CD14-positive monocyte (primary cell): ENCODE measurements around the gene PSME3. TPM values are rescaled to one million over a fixed set of nuclear protein-coding genes. Genes with fewer than 3 reads are reported as not detected.
A peak's percentile ranks its signal among the peaks of the same experiment; 100 is the strongest.

Experiments used
- DNase-seq, 3 donors: peaks; one replicate each; pipeline ENCODE4 v3.0.0-alpha.2; 2011 to 2022
- H2AFZ ChIP-seq: 2 replicates; pipeline ENCODE4 v1.6.0; 2012; ENCODE audit warnings: mild to moderate bottlenecking, low read depth, low read length, inconsistent platforms; ENCODE audit not compliant: insufficient read depth, poor library complexity, severe bottlenecking
- H3K27ac ChIP-seq, 2 donors: 1 replicate in 1 of 2; 2 replicates in 1 of 2; pipeline ENCODE4 v1.5.1; 2012 to 2013; ENCODE audit warnings: low read length in 2 of 2, control low read depth in 1 of 2, inconsistent platforms in 1 of 2, low read depth in 1 of 2, mild to moderate bottlenecking in 1 of 2
- H3K27me3 ChIP-seq, 2 donors: one replicate each; pipeline versions ENCODE4 v1.6.0 to v1.6.1; 2011 to 2013; ENCODE audit warnings: low read length in 2 of 2; ENCODE audit not compliant: control insufficient read depth in 2 of 2, insufficient read depth in 2 of 2
- H3K36me3 ChIP-seq, 2 donors: replicated peaks in 1 of 2; 1 replicate in 1 of 2; 2 replicates in 1 of 2; pipeline versions ENCODE4 v1.5.1 to v1.6.1; 2012 to 2013; ENCODE audit warnings: low read length in 2 of 2, control low read depth in 1 of 2, inconsistent platforms in 1 of 2, mild to moderate bottlenecking in 1 of 2; ENCODE audit not compliant: insufficient read depth in 2 of 2, control insufficient read depth in 1 of 2
- H3K4me1 ChIP-seq, 2 donors: 1 replicate in 1 of 2; 2 replicates in 1 of 2; pipeline versions ENCODE4 v1.5.1 to v1.6.1; 2012 to 2013; ENCODE audit warnings: low read length in 2 of 2, control low read depth in 1 of 2, inconsistent platforms in 1 of 2, mild to moderate bottlenecking in 1 of 2, moderate library complexity in 1 of 2; ENCODE audit not compliant: insufficient read depth in 2 of 2, control insufficient read depth in 1 of 2
- H3K4me2 ChIP-seq: replicated peaks from 2 replicates; pipeline ENCODE3; 2012; ENCODE audit warnings: low read length, moderate library complexity, mild to moderate bottlenecking; ENCODE audit not compliant: poor library complexity, severe bottlenecking; ENCODE audit errors: extremely low read depth
- H3K4me3 ChIP-seq, 3 experiments: fragments of 200-600 bp in 1 of 3; sonication (generic) in 1 of 3; replicated peaks in 1 of 3; 1 replicate in 2 of 3; 2 replicates in 1 of 3; pipeline ENCODE4 v1.5.1; 2011 to 2013; ENCODE audit warnings: low read length in 3 of 3, mild to moderate bottlenecking in 3 of 3, control low read depth in 2 of 3, low read depth in 2 of 3, inconsistent platforms in 1 of 3, moderate library complexity in 1 of 3
- H3K79me2 ChIP-seq: 2 replicates; pipeline ENCODE4 v1.6.0; 2012; ENCODE audit warnings: mild to moderate bottlenecking, control low read depth, inconsistent platforms, low read length, moderate library complexity; ENCODE audit not compliant: insufficient read depth
- H3K9ac ChIP-seq: 2 replicates; pipeline ENCODE4 v1.6.0; 2017; ENCODE audit warnings: low read length, mild to moderate bottlenecking; ENCODE audit not compliant: insufficient read depth, poor library complexity, severe bottlenecking
- H3K9me3 ChIP-seq, 2 donors: replicated peaks in 1 of 2; 1 replicate in 1 of 2; 2 replicates in 1 of 2; pipeline versions ENCODE4 v1.5.1 to v1.6.1; 2012 to 2013; ENCODE audit warnings: low read length in 2 of 2, control low read depth in 1 of 2; ENCODE audit not compliant: control insufficient read depth in 1 of 2, insufficient read depth in 1 of 2
- H4K20me1 ChIP-seq: 2 replicates; pipeline ENCODE4 v1.6.0; 2012; ENCODE audit warnings: mild to moderate bottlenecking, low read length, control low read depth, moderate library complexity; ENCODE audit not compliant: insufficient read depth
- H3K27ac Mint-ChIP-seq, 7 donors: one replicate each; pipeline ENCODE4 v1.8.0; 2020; ENCODE audit warnings: mild to moderate bottlenecking in 7 of 7, mixed read lengths in 7 of 7, moderate library complexity in 6 of 7, inconsistent platforms in 2 of 7
- H3K27me3 Mint-ChIP-seq, 3 donors: one replicate each; pipeline ENCODE4 v1.8.0; 2021 to 2022; ENCODE audit warnings: low read depth in 3 of 3, mild to moderate bottlenecking in 3 of 3, mixed read lengths in 3 of 3, moderate library complexity in 3 of 3, inconsistent platforms in 1 of 3
- H3K36me3 Mint-ChIP-seq, 2 donors: one replicate each; pipeline ENCODE4 v1.8.0; 2020; ENCODE audit warnings: mixed read lengths in 2 of 2, inconsistent platforms in 1 of 2, mild to moderate bottlenecking in 1 of 2
- H3K4me1 Mint-ChIP-seq: one replicate; pipeline ENCODE4 v1.8.0; 2020; ENCODE audit warnings: mild to moderate bottlenecking, mixed read lengths
- H3K4me3 Mint-ChIP-seq, 2 donors: one replicate each; pipeline ENCODE4 v1.8.0; 2020; ENCODE audit warnings: mild to moderate bottlenecking in 2 of 2, mixed read lengths in 2 of 2, moderate library complexity in 1 of 2
- H3K9me3 Mint-ChIP-seq, 7 donors: one replicate each; pipeline ENCODE4 v1.8.0; 2020 to 2022; ENCODE audit warnings: mixed read lengths in 7 of 7, mild to moderate bottlenecking in 6 of 7, moderate library complexity in 6 of 7, inconsistent platforms in 2 of 7
- WGBS: methylation state at CpG from one replicate; pipeline ENCODE4 v1.1.5; 2013; ENCODE audit warnings: missing lambda C conversion rate; ENCODE audit not compliant: insufficient coverage; 5-methylcytosine and 5-hydroxymethylcytosine counted together
- intact Hi-C, 2 donors: fragments of 100-400 bp; cut with micrococcal nuclease; formaldehyde crosslinking; loops; one replicate each; pipeline versions ENCODE4 v1.15.0 to v1.15.1; 2023
- polyA plus RNA-seq, 3 donors: library from polyadenylated mRNA; depleted of rRNA in 1 of 3; unstranded in 2 of 3; stranded (reverse) in 1 of 3; fragments of 300-500 nt in 2 of 3; fragments of >200 nt in 1 of 3; fragmentation: Illumina TruSeq in 2 of 3; gene quantifications; 1 replicate in 2 of 3; 2 replicates in 1 of 3; pipeline ENCODE4 v1.2.3, GENCODE V29; 2012 to 2021
- TF ChIP-seq, protein P1 (sequence below): fragments of 200-600 bp; IDR thresholded peaks from one replicate; pipeline ENCODE4 v1.8.0; 2022; ENCODE audit warnings: antibody characterized with exemption, mild to moderate bottlenecking

Gene PSME3
- polyA plus RNA-seq, 3 donors: 61.9 to 137 (median 124) TPM

GRCh38 chr17:42798383-42799380 lies 34.5 kb upstream of the PSME3 start, which contains the start of the genes CNTD1 and COA3:
Gene CNTD1, plus strand, starts transcription at chr17:42798861. Its CDS starts 207 bp downstream, at chr17:42799068.
Gene COA3, minus strand, starts transcription at chr17:42798704. Its CDS starts 23 bp downstream, at chr17:42798681.
- peak within 1 kb of the TSS; percentile 76 for H3K9ac ChIP-seq
- peak within 1 kb of the TSS; percentile 71 to 96 (median 86) for H3K4me3 ChIP-seq
- peaks cover 10% of the 10 kb centered on the region for H3K79me2 ChIP-seq
- H3K36me3 Mint-ChIP-seq: peaks cover 11 to 16% of the 10 kb centered on the region in 2 donors
- H3K9me3 Mint-ChIP-seq: no peaks in the 10 kb centered on the region
- peak within 1 kb of the TSS in 6 of 7 donors; percentile 75 to 91 (median 84) for H3K27ac Mint-ChIP-seq
- peak within 1 kb of the TSS; percentile 92 for H2AFZ ChIP-seq
- H3K4me1 Mint-ChIP-seq: peaks cover 27% of the 10 kb centered on the region
- WGBS: 25% methylated on average over 65 of the region's 66 CpGs
- DNase-seq: peak; percentile 60 to 72 (median 67)
- peak within 1 kb of the TSS; percentile 91 to 94 for H3K4me3 Mint-ChIP-seq
- no peaks in the 10 kb centered on the region for H3K27me3 ChIP-seq
- TF ChIP-seq, protein P1, sequence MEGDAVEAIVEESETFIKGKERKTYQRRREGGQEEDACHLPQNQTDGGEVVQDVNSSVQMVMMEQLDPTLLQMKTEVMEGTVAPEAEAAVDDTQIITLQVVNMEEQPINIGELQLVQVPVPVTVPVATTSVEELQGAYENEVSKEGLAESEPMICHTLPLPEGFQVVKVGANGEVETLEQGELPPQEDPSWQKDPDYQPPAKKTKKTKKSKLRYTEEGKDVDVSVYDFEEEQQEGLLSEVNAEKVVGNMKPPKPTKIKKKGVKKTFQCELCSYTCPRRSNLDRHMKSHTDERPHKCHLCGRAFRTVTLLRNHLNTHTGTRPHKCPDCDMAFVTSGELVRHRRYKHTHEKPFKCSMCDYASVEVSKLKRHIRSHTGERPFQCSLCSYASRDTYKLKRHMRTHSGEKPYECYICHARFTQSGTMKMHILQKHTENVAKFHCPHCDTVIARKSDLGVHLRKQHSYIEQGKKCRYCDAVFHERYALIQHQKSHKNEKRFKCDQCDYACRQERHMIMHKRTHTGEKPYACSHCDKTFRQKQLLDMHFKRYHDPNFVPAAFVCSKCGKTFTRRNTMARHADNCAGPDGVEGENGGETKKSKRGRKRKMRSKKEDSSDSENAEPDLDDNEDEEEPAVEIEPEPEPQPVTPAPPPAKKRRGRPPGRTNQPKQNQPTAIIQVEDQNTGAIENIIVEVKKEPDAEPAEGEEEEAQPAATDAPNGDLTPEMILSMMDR: no peak
- intact Hi-C loops: no loop called here
- H3K4me1 ChIP-seq: peaks cover 13 to 19% of the 10 kb centered on the region in 2 donors
- no peaks in the 10 kb centered on the region for H3K9me3 ChIP-seq
- H3K27ac ChIP-seq: peak within 1 kb of the TSS in 1 of 2 donors; percentile 79
- peaks cover 6 to 18% (median 7%) of the 10 kb centered on the region in 3 donors for H3K27me3 Mint-ChIP-seq
- H3K4me2 ChIP-seq: peak within 1 kb of the TSS; percentile 81
- no peaks in the 10 kb centered on the region for H4K20me1 ChIP-seq
- H3K36me3 ChIP-seq: peaks cover 0 to 6% of the 10 kb centered on the region in 2 donors

- Mint-ChIP-seq H3K36me3 (peaks cover 0 to 3% of the 10 kb centered on the region in 2 donors), H3K4me3 (no peak overlapping the region), H3K27me3 (peaks cover 6 to 13% (median 6%) of the 10 kb centered on the region in 3 donors), H3K27ac (no peak overlapping the region), H3K4me1 (peaks cover 5% of the 10 kb centered on the region), H3K9me3 (no peaks in the 10 kb centered on the region)
- Histone ChIP-seq H3K27me3 (no peaks in the 10 kb centered on the region), H3K4me1 (peaks cover 5 to 6% of the 10 kb centered on the region in 2 donors), H4K20me1 (no peaks in the 10 kb centered on the region), H3K4me2 (no peak overlapping the region), H3K4me3 (no peak overlapping the region), H3K27ac (no peak overlapping the region), H2AFZ (no peak overlapping the region), H3K79me2 (peaks cover 1% of the 10 kb centered on the region), H3K9me3 (no peaks in the 10 kb centered on the region), H3K36me3 (no peaks in the 10 kb centered on the region), H3K9ac (no peak overlapping the region)
- DNase-seq: no peak
- intact Hi-C loops: no loop called here
- TF ChIP-seq, protein P1: no peak
- WGBS: no CpG with 5 or more reads among the region's 2 CpGs
Observed at GRCh38 chr17:42803074-42803883, 29.9 kb upstream of the PSME3 start.
